SK-N-SH (cell line): ENCODE results near the gene MEIS2. TPM values are rescaled to one million over a fixed set of nuclear protein-coding genes. Genes with fewer than 3 reads are reported as not detected.

Source experiments
- CTCF ChIA-PET: fragments of 300-600, 350-600 bp; formaldehyde crosslinking; extraction: SDS; loops from one replicate; lab custom pipeline; 2021; lab: Yijun Ruan, JAX
- POLR2A ChIA-PET: fragments of 350-600 bp; sonication (Branson Sonifier 250); formaldehyde crosslinking; extraction: SDS; loops from one replicate; lab custom pipeline; 2020; ENCODE audit warnings: antibody characterized with exemption, inconsistent platforms; lab: Yijun Ruan, JAX
- DNase-seq: peaks from one replicate; pipeline ENCODE4 v3.0.0; 2012
- H2AFZ ChIP-seq: fragments of 200-600 bp; sonication (generic); 2 replicates; pipeline ENCODE4 v1.8.1; 2016; ENCODE audit warnings: antibody characterized with exemption, mild to moderate bottlenecking, low read depth
- H3F3A ChIP-seq: fragments of 200-600 bp; sonication (generic); replicated peaks from 2 replicates; pipeline ENCODE3; 2016; ENCODE audit warnings: antibody characterized with exemption, mild to moderate bottlenecking; ENCODE audit not compliant: insufficient read depth
- H3K27ac ChIP-seq, 2 experiments: fragments of 200-500 bp in 1 of 2; fragments of 200-600 bp in 1 of 2; sonication (Bioruptor generic) in 1 of 2; sonication (generic), shearing (Covaris generic) in 1 of 2; 2 replicates each; pipeline versions ENCODE4 v1.5.1 to v1.6.1; 2014 to 2016; ENCODE audit warnings: low read depth in 2 of 2, inconsistent platforms in 1 of 2, low read length in 1 of 2, mild to moderate bottlenecking in 1 of 2, mixed read lengths in 1 of 2
- H3K27me3 ChIP-seq: fragments of 200-600 bp; sonication (generic), shearing (Covaris generic); 2 replicates; pipeline ENCODE4 v1.6.1; 2016; ENCODE audit warnings: mixed run types; ENCODE audit not compliant: insufficient read depth
- H3K36me3 ChIP-seq, 2 experiments: fragments of 200-500 bp in 1 of 2; fragments of 200-600 bp in 1 of 2; sonication (Bioruptor generic) in 1 of 2; sonication (generic) in 1 of 2; replicated peaks in 1 of 2; 2 replicates each; pipeline versions ENCODE3 to v1.5.1; 2014 to 2016; ENCODE audit warnings: low read length in 1 of 2, mild to moderate bottlenecking in 1 of 2; ENCODE audit not compliant: insufficient read depth in 2 of 2, control insufficient read depth in 1 of 2
- H3K4me1 ChIP-seq, 2 experiments: fragments of 200-500 bp in 1 of 2; fragments of 200-600 bp in 1 of 2; sonication (Bioruptor generic) in 1 of 2; sonication (generic), shearing (Covaris generic) in 1 of 2; 2 replicates each; pipeline versions ENCODE4 v1.5.1 to v1.6.1; 2014 to 2016; ENCODE audit warnings: low read depth in 1 of 2, low read length in 1 of 2, mixed run types in 1 of 2; ENCODE audit not compliant: insufficient read depth in 2 of 2, control insufficient read depth in 1 of 2
- H3K4me2 ChIP-seq: fragments of 200-600 bp; sonication (generic), shearing (Covaris generic); 2 replicates; pipeline ENCODE4 v1.6.1; 2017; ENCODE audit warnings: mixed run types
- H3K4me3 ChIP-seq, 2 experiments: fragments of 200-500 bp in 1 of 2; fragments of 200-600 bp in 1 of 2; sonication (Bioruptor generic) in 1 of 2; sonication (generic), shearing (Covaris generic) in 1 of 2; 2 replicates each; pipeline versions ENCODE4 v1.5.1 to v1.8.1; 2014 to 2016; ENCODE audit warnings: low read depth in 2 of 2, inconsistent platforms in 1 of 2, low read length in 1 of 2, mild to moderate bottlenecking in 1 of 2, mixed read lengths in 1 of 2, moderate library complexity in 1 of 2
- H3K79me2 ChIP-seq: fragments of 200-600 bp; sonication (generic); 2 replicates; pipeline ENCODE4 v1.8.1; 2017; ENCODE audit warnings: mild to moderate bottlenecking; ENCODE audit not compliant: insufficient read depth
- H3K9ac ChIP-seq: fragments of 200-600 bp; sonication (generic); 2 replicates; pipeline ENCODE4 v1.6.1; 2017; ENCODE audit warnings: mixed run types
- H3K9me2 ChIP-seq: fragments of 200-600 bp; sonication (generic); 2 replicates; pipeline ENCODE4 v1.6.1; 2017; ENCODE audit warnings: mixed run types
- H3K9me3 ChIP-seq: fragments of 200-600 bp; sonication (generic); 2 replicates; pipeline ENCODE4 v1.6.1; 2017; ENCODE audit warnings: mixed run types, mild to moderate bottlenecking, moderate library complexity
- H4K20me1 ChIP-seq: fragments of 200-600 bp; sonication (generic); 2 replicates; pipeline ENCODE4 v1.6.1; 2017; ENCODE audit warnings: mild to moderate bottlenecking, mixed run types; ENCODE audit not compliant: insufficient read depth
- CHD2 ChIP-seq: fragments of 150-350 bp; IDR thresholded peaks from 2 replicates; pipeline ENCODE4 v1.6.1; 2018; ENCODE audit warnings: low read length; ENCODE audit not compliant: partially characterized antibody
- FOSL2 ChIP-seq: IDR thresholded peaks from 2 replicates; pipeline ENCODE4 v1.4.0; 2012; ENCODE audit warnings: low read depth, mild to moderate bottlenecking, moderate library complexity, borderline replicate concordance
- FOXJ3 ChIP-seq: sonication (generic); formaldehyde crosslinking; IDR thresholded peaks from 2 replicates; pipeline ENCODE4 v1.5.1; 2020; ENCODE audit warnings: mild to moderate bottlenecking, missing genetic modification reagents
- FOXM1 ChIP-seq: IDR thresholded peaks from 2 replicates; pipeline ENCODE4 v1.4.0; 2012; ENCODE audit warnings: low read depth, mild to moderate bottlenecking
- GATA2 ChIP-seq: sonication (generic); formaldehyde crosslinking; IDR thresholded peaks from 2 replicates; pipeline ENCODE4 v1.5.0; 2020; ENCODE audit warnings: mild to moderate bottlenecking, missing genetic modification reagents
- MEF2A ChIP-seq: IDR thresholded peaks from 2 replicates; pipeline ENCODE4 v1.4.0; 2012; ENCODE audit warnings: low read depth, borderline replicate concordance
- NFIC ChIP-seq: IDR thresholded peaks from 2 replicates; pipeline ENCODE4 v1.4.0; 2012; ENCODE audit warnings: borderline replicate concordance
- NRF1 ChIP-seq: IDR thresholded peaks from 2 replicates; pipeline ENCODE4 v1.6.1; 2012; ENCODE audit warnings: low read depth, mild to moderate bottlenecking, low read length
- PBX3 ChIP-seq: IDR thresholded peaks from 2 replicates; pipeline ENCODE4; 2012
- POLR2AphosphoS5 ChIP-seq: IDR thresholded peaks from 2 replicates; pipeline ENCODE4 v1.6.1; 2012; ENCODE audit warnings: low read depth, low read length
- RCOR1 ChIP-seq: fragments of 150-350 bp; IDR thresholded peaks from 2 replicates; pipeline ENCODE4 v1.6.1; 2017; ENCODE audit warnings: antibody characterized with exemption, low read length
- REST ChIP-seq: IDR thresholded peaks from 2 replicates; pipeline ENCODE4 v1.6.1; 2012; ENCODE audit warnings: mild to moderate bottlenecking, low read depth, low read length, moderate library complexity
- SIN3A ChIP-seq: IDR thresholded peaks from 2 replicates; pipeline ENCODE4 v1.6.1; 2012; ENCODE audit warnings: low read depth, mild to moderate bottlenecking, low read length, moderate library complexity, borderline replicate concordance
- SMC3 ChIP-seq: IDR thresholded peaks from 2 replicates; pipeline ENCODE4 v1.6.1; 2012; ENCODE audit warnings: low read depth, low read length, improper control_type of control experiment
- TAF1 ChIP-seq: IDR thresholded peaks from 2 replicates; pipeline ENCODE4 v1.6.1; 2012; ENCODE audit warnings: low read depth, mild to moderate bottlenecking, low read length, moderate library complexity, borderline replicate concordance
- TCF12 ChIP-seq: IDR thresholded peaks from 2 replicates; pipeline ENCODE4 v1.4.0; 2012
- USF1 ChIP-seq: IDR thresholded peaks from 2 replicates; pipeline ENCODE4 v1.4.0; 2012; ENCODE audit warnings: low read depth, borderline replicate concordance
- YY1 ChIP-seq: IDR thresholded peaks from 2 replicates; pipeline ENCODE4 v1.4.0; 2012; ENCODE audit warnings: low read depth, mild to moderate bottlenecking
- WGBS: methylation state at CpG from one replicate; pipeline ENCODE4 v1.1.6; 2017; ENCODE audit warnings: low lambda C conversion rate; 5-methylcytosine and 5-hydroxymethylcytosine counted together
- polyA plus RNA-seq, 3 experiments: library from polyadenylated mRNA; depleted of rRNA; stranded (reverse); fragments of >200 nt; gene quantifications; 2 replicates each; pipeline ENCODE4 v1.2.3, GENCODE V29; 2012
- TF ChIP-seq, protein P1 (sequence below): IDR thresholded peaks from 2 replicates; pipeline ENCODE4 v1.4.0; 2012; ENCODE audit warnings: low read depth
- TF ChIP-seq, protein P2 (sequence below): fragments of 200-600 bp; sonication (generic); IDR thresholded peaks from 2 replicates; pipeline ENCODE4 v1.6.1; 2017; ENCODE audit warnings: antibody characterized with exemption, mild to moderate bottlenecking, moderate library complexity

MEIS2 gene
- polyA plus RNA-seq, 1 of the 3 experiments (the other 2 are of a cell fraction) = 146 TPM

DNA sequence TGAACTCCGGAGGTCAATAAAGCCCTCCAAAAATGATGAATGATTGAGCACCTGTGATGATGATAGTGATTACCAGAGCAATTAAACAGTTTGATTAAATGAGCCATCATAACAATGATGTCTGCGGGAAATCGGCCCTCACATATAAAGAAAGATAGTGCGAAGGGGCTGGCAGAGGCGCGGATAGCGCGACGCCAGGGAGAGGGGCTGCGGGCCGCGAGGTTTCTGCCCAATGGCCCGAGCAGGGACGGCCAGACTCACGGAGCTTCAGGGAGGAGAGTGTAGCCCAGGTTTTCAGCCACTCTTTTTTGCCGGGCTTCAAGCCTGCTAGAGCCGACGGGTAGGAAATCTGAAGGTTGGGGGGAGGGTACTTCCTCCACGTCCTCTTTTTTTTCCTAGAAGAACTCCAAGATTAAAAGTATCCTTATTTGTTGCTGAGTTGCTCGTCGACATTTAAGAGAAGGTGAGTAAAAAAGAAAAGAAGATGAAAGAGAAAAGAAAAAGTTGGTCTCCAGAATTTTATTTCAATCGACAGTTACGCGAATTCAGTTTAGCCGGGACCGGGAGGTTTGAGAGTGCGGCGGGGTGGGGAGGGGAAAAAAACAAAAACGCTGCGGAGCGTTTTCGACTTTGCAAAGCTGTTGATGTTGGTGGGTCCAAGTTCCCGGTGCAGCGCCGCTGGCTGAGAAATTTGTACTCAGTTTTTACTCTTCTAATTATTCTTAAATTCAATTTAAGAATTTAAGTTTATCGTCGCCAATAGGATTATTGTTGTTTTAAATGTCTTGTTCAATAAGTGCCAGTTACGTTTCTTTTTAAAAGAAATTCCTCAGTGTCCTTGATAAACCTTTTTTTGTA is 2.2 kb upstream of the MEIS2 start:
- no peaks in the 10 kb centered on the region for H3K27me3 ChIP-seq
- peak overlapping the region; percentile 89 for H3K4me2 ChIP-seq
- POLR2A ChIA-PET = interaction anchor here (1.0 to 2.6 kb wide), 11 partner anchors 8 to 776 kb away, joined by 3 to 35 read pairs (median 5); no protein-coding TSS in a partner anchor
- no peaks in the 10 kb centered on the region for H3K9me3 ChIP-seq
- H3K9me2 ChIP-seq = no peaks in the 10 kb centered on the region
- H3K36me3 ChIP-seq = peaks cover under 1 to 4% of the 10 kb centered on the region in 2 experiments
- H3K27ac ChIP-seq = peak overlapping the region; percentile 99
- WGBS = 1% methylated on average over 35 of the region's 38 CpGs
- CTCF ChIA-PET = interaction anchor here (1.0 to 10.8 kb wide), 4 partner anchors 31 to 1351 kb away, joined by 3 to 101 read pairs (median 3); no protein-coding TSS in a partner anchor
- peak overlapping the region; percentile 100 for H3K9ac ChIP-seq
- no peaks in the 10 kb centered on the region for H4K20me1 ChIP-seq
- H3K4me3 ChIP-seq = peak overlapping the region; percentile 74 to 92
- no peaks in the 10 kb centered on the region for H3K4me1 ChIP-seq
- TF ChIP-seq, protein P1, sequence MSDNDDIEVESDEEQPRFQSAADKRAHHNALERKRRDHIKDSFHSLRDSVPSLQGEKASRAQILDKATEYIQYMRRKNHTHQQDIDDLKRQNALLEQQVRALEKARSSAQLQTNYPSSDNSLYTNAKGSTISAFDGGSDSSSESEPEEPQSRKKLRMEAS = no peak
- TF ChIP-seq FOSL2 (no peak), PBX3 (peak; percentile 24), YY1 (no peak), POLR2AphosphoS5 (peak; percentile 12; the same call in 1 of the 2 replicates), MEF2A (no peak), FOXJ3 (no peak), TCF12 (no peak), SIN3A (peak; percentile 74; the same call in 1 of the 2 replicates), USF1 (no peak), RCOR1 (no peak), FOXM1 (no peak), NFIC (no peak), GATA2 (CRISPR knock-in tag) (0 out of 2 replicates have a peak, but pooled peaks have one; percentile 10), CHD2 (no peak), SMC3 (no peak), REST (no peak; the same call in 1 of the 2 replicates), TAF1 (no peak), NRF1 (no peak)
- TF ChIP-seq, protein P2, sequence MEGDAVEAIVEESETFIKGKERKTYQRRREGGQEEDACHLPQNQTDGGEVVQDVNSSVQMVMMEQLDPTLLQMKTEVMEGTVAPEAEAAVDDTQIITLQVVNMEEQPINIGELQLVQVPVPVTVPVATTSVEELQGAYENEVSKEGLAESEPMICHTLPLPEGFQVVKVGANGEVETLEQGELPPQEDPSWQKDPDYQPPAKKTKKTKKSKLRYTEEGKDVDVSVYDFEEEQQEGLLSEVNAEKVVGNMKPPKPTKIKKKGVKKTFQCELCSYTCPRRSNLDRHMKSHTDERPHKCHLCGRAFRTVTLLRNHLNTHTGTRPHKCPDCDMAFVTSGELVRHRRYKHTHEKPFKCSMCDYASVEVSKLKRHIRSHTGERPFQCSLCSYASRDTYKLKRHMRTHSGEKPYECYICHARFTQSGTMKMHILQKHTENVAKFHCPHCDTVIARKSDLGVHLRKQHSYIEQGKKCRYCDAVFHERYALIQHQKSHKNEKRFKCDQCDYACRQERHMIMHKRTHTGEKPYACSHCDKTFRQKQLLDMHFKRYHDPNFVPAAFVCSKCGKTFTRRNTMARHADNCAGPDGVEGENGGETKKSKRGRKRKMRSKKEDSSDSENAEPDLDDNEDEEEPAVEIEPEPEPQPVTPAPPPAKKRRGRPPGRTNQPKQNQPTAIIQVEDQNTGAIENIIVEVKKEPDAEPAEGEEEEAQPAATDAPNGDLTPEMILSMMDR = no peak
- peaks cover 53% of the 10 kb centered on the region for H3F3A ChIP-seq
- no peak for DNase-seq
- H3K79me2 ChIP-seq = peaks cover 87% of the 10 kb centered on the region
- H2AFZ ChIP-seq = no peak overlapping the region; the same call in 1 of the 2 replicates
